Skin epidermis (tissue), 12 donors: Measurements from ENCODE around the gene TEX9.
"Not testable (repeated sequence)": the region's sequence is repeated elsewhere in the genome, so short reads cannot be mapped to it uniquely, and the experiment has no call there.

ENCODE experiments used
- H3K27ac ChIP-seq, 21 experiments: fragments of 200-600 bp; sonication (generic) in 11 of 21; one replicate each; pipeline ENCODE4 v1.5.0; 2020; ENCODE audit warnings: mild to moderate bottlenecking in 3 of 21, inconsistent platforms in 2 of 21, moderate library complexity in 2 of 21
- H3K4me3 ChIP-seq, 7 experiments: fragments of 200-600 bp; sonication (generic) in 2 of 7; one replicate each; pipeline ENCODE4 v1.5.0; 2020; ENCODE audit warnings: inconsistent platforms in 2 of 7, mild to moderate bottlenecking in 2 of 7, moderate library complexity in 1 of 7

TEX9 gene

GRCh38 chr15:56358604-56359003 is 6.6 kb upstream of the TEX9 start:
- Histone ChIP-seq H3K27ac (no peak overlapping the region), H3K4me3 (no peak overlapping the region)

GRCh38 chr15:56361987-56362386 is 3.2 kb upstream of the TEX9 start:
- no peak overlapping the region for H3K4me3 ChIP-seq
- H3K27ac ChIP-seq = no peak overlapping the region

GRCh38 chr15:56366211-56366610 is 985 bp downstream of the TEX9 start:
- Histone ChIP-seq H3K27ac (peak overlapping the region in 1 of 21 experiments; percentile 55), H3K4me3 (peak overlapping the region; percentile 46 to 77 (median 54))

- Histone ChIP-seq H3K27ac (no peak overlapping the region), H3K4me3 (no peak overlapping the region)
Observed at GRCh38 chr15:56367156-56367555, 1.9 kb downstream of the TEX9 start.

- H3K27ac ChIP-seq = no peak overlapping the region
- no peak overlapping the region for H3K4me3 ChIP-seq
Observed at GRCh38 chr15:56369234-56369633, 4.0 kb downstream of the TEX9 start.

- H3K4me3 ChIP-seq = no peak overlapping the region
- H3K27ac ChIP-seq = no peak overlapping the region
Observed at GRCh38 chr15:56371495-56372147, 6.4 kb downstream of the TEX9 start.

GRCh38 chr15:56374693-56375092 is 9.5 kb downstream of the TEX9 start:
- not testable (repeated sequence) for H3K4me3 ChIP-seq, H3K27ac ChIP-seq

- H3K4me3 ChIP-seq = not testable (repeated sequence)
Observed at GRCh38 chr15:56377822-56378221, 12.6 kb downstream of the TEX9 start.

GRCh38 chr15:56383010-56383409 is 17.8 kb downstream of the TEX9 start:
- Histone ChIP-seq H3K27ac (no peak overlapping the region), H3K4me3 (no peak overlapping the region)

More at GRCh38 chr15:56377822-56378221, 12.6 kb downstream of the TEX9 start:
- H3K27ac ChIP-seq = not testable (repeated sequence)

- no peak overlapping the region for H3K27ac ChIP-seq
- no peak overlapping the region for H3K4me3 ChIP-seq
Observed at GRCh38 chr15:56385908-56386307, 20.7 kb downstream of the TEX9 start.

- Histone ChIP-seq H3K27ac (no peak overlapping the region), H3K4me3 (no peak overlapping the region)
Observed at GRCh38 chr15:56390739-56391267, 25.6 kb downstream of the TEX9 start.

GRCh38 chr15:56393277-56393676 is 28.1 kb downstream of the TEX9 start:
- Histone ChIP-seq H3K4me3 (no peak overlapping the region), H3K27ac (no peak overlapping the region)

- Histone ChIP-seq H3K4me3 (no peak overlapping the region), H3K27ac (no peak overlapping the region)
Observed at GRCh38 chr15:56394909-56395308, 29.7 kb downstream of the TEX9 start.

- H3K4me3 ChIP-seq = not testable (repeated sequence)
Observed at GRCh38 chr15:56397325-56397724, 32.1 kb downstream of the TEX9 start.

GRCh38 chr15:56399209-56399608 is 34.0 kb downstream of the TEX9 start:
- H3K4me3 ChIP-seq, H3K27ac ChIP-seq: not testable (repeated sequence)

More at GRCh38 chr15:56397325-56397724, 32.1 kb downstream of the TEX9 start:
- not testable (repeated sequence) for H3K27ac ChIP-seq

GRCh38 chr15:56410721-56411120 is 45.5 kb downstream of the TEX9 start:
- Histone ChIP-seq H3K27ac (no peak overlapping the region), H3K4me3 (no peak overlapping the region)

GRCh38 chr15:56411122-56411749 is 46.0 kb downstream of the TEX9 start:
- Histone ChIP-seq H3K4me3 (no peak overlapping the region), H3K27ac (no peak overlapping the region)

GRCh38 chr15:56413114-56413733 is 48.0 kb downstream of the TEX9 start:
- not testable (repeated sequence) for H3K4me3 ChIP-seq, H3K27ac ChIP-seq

- H3K4me3 ChIP-seq = no peak overlapping the region
Observed at GRCh38 chr15:56425276-56425675, 60.0 kb downstream of the TEX9 start.

GRCh38 chr15:56425976-56426375 is 60.8 kb downstream of the TEX9 start:
- H3K27ac ChIP-seq = no peak overlapping the region
- no peak overlapping the region for H3K4me3 ChIP-seq

More at GRCh38 chr15:56425276-56425675, 60.0 kb downstream of the TEX9 start:
- H3K27ac ChIP-seq = no peak overlapping the region
